NCI-H1436 treated with DMSO at 0.1 percent for 48 hours (cell line): ENCODE measurements around the gene CDA.

Source experiments
- DNase-seq: peaks from one replicate; lab custom pipeline; 2025; lab: John Stamatoyannopoulos, UW

Gene CDA

GRCh38 chr1:20615946-20616846 is 27.3 kb downstream of the CDA start:
- DNase-seq, result no peak

DNA sequence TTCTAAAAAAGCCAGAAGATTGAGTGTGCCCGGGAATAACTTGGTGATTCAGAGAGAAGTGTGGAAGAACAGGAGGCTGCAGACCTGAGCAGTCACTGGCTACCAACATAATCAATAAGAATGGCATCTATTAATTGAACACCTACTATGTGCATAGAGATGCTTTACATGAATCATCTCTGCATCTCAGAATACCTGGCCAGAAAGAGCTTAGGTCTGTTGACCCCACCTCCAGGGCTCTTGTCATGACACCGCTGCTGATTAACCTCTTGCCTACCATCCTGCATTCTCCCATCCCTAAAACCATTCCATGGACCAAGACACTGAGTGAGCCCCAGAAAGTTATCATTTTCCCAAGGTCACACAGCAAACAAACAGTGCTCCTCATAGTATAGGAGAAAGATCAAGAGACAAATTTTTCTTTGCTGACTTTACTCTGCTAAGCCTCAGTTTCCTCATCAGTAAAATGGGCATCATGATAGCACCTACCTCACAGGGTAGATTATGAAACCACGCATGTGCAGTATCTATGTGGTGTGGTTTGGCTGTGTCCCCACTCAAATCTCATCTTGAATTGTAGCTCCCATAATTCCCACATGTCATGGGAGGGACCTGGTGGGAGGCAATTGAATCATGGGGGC is 28.1 kb downstream of the CDA start:
- no peak for DNase-seq

DNA sequence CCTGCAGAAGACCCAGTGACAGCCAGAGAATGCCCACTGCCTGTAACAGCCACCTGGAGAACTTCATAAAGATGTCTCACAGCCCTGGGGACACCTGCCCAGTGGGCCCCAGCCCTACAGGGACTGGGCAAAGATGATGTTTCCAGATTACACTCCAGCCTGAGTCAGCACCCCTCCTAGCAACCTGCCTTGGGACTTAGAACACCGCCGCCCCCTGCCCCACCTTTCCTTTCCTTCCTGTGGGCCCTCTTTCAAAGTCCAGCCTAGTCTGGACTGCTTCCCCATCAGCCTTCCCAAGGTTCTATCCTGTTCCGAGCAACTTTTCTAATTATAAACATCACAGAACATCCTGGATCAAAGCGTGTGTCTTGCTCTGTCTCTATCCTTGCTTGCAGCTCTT is 29.7 kb downstream of the CDA start:
- DNase-seq, result no peak

GRCh38 chr1:20619999-20620398 is 31.1 kb downstream of the CDA start:
- no peak for DNase-seq

- DNase-seq, result no peak
Observed at GRCh38 chr1:20621012-20621411, 32.1 kb downstream of the CDA start.

- no peak for DNase-seq
Observed at GRCh38 chr1:20624709-20625108, 35.8 kb downstream of the CDA start.

DNA sequence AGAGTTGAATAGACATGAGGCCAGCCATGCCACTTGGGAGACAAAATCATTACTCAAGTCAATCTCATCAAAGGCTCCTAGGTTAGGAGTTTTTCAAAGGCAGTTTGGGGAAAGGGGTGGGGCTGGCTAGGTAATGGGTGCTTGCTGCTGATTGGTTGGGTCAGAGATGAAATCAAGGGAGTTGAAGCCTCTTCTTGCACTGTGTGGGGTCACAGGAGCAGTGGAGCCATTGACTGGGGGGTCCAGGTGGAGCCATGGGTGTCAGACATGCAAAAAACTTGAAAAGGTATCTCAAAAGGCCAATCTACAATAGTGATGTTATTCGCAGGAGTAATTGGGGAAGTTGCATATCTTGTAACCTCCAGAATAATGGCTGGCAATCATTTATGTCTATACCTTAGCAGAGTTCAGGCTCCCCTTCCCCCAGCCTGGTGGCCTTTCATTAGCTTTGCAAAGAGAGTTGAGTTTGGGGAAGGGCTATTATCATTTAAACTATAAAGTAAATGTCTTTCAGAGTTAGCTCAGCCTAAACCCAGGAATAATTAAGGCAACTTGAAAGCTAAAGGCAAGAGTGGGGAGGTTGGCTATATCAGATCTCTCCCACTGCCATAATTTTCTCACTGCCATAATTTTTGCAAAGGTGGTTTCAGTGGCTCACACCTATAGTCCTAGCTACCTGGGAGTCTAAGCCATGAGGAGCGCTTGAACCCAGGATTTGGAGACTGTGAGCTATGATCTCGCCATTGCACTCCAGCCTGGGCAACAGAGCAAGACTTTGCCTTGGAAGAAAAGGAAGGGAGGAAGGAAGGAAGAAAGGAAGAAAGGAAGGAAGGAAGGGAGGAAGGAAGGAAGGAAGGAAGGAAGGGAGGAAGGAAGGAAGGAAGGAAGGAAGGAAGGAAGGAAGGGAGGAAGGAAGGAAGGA is 36.5 kb downstream of the CDA start:
- no peak for DNase-seq

GRCh38 chr1:20626098-20626427 is 37.2 kb downstream of the CDA start:
- DNase-seq, result no peak

DNA sequence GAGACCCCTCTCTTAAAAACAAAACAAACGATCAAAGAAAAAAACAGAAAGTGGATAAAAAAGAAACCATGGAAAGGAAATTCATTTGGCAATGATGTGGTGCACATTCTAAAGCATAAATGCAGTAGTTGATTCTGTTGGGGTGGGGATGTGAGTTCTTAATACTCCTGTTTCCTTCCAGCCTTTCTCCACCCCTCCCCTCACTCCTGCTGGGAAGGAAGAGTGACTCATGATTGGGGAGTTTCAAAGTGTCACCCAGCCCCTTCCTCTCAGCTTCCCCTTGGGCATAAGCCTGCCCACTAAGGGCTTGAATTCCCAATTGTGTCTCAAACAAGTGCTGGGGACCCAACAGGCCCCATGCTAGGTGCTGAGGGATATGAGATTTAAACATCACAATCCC is 37.6 kb downstream of the CDA start:
- no peak for DNase-seq

- no peak for DNase-seq
Observed at GRCh38 chr1:20630729-20631128, 41.8 kb downstream of the CDA start.

GRCh38 chr1:20632386-20632785 is 43.5 kb downstream of the CDA start:
- no peak for DNase-seq

DNA sequence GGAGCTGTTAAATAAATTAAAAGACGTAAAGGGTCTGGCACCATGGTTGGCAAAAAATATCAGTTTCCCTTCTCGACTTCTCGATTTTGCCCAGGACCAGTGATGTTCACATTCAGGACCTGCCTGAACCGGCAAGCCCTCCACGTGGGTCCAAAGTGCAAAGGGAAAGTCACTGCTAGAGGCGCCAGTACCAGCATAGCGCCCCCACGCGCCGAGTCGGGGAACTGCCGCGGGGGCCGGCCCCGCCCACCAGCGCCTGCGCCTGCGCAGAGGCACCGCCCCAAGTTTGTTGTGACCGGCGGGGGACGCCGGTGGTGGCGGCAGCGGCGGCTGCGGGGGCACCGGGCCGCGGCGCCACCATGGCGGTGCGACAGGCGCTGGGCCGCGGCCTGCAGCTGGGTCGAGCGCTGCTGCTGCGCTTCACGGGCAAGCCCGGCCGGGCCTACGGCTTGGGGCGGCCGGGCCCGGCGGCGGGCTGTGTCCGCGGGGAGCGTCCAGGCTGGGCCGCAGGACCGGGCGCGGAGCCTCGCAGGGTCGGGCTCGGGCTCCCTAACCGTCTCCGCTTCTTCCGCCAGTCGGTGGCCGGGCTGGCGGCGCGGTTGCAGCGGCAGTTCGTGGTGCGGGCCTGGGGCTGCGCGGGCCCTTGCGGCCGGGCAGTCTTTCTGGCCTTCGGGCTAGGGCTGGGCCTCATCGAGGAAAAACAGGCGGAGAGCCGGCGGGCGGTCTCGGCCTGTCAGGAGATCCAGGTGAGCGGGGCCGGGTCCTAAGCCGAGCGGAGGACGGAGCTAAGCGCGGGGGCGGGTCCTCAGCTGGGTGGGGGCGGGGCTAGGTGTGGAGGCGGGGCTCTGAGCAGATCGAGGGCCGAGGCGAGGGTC is 44.5 kb downstream of the CDA start, which contains the start of gene PINK1:
Gene PINK1, plus strand, starts transcription at position 269 of the 875 bp plus-strand sequence. Its CDS starts 91 bp downstream, at position 360.
- peak; percentile 10 for DNase-seq

DNA sequence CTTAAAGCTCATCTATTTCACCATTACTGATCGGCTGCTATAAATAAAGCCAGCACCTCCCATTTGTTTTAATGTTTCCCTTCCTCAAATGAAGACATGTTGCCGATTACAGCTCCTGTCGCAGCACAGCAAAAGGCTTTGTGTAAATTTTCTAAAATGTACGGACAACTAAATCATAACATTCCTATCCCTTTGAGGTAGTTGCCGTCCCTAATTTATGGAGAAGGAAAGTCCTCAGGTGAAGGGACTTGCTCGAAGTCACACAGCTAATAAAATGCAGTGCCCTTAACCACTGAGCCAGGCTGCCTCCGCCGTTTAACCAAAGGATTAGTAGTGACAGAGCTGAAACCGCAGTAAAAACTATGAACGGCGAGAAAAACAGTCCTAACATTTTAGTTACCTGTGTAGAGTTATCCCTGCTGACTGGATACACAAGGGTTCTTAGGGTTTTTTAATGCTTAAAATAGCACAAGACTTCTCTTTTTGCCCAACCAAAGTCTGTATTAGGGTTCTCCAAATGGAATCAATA is 45.2 kb downstream of the CDA start:
- DNase-seq, result no peak

DNA sequence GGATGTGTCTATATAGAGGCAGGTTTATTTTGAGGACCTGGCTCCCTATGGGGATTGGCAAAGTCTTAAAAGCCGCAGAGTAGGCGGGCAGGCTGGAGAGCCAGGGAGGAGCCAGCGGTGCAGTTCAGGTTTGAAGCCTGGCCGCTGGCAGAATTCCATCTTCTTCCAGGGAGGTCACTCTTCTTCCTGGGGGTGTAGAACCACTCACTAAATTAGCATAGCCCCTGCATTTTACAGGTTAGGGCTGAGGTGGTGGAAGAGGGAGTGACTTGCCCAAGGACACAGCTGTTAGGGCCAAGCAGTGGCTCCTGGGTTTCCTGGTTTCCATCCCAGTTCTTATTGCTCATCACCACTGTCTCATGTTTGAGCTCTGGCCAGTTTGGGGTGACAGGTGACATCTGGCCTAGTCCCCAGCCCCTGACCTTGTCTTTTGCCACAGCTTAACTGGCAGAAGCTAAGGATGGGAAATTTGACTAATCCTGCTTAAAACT is 45.7 kb downstream of the CDA start:
- DNase-seq, result no peak

DNA sequence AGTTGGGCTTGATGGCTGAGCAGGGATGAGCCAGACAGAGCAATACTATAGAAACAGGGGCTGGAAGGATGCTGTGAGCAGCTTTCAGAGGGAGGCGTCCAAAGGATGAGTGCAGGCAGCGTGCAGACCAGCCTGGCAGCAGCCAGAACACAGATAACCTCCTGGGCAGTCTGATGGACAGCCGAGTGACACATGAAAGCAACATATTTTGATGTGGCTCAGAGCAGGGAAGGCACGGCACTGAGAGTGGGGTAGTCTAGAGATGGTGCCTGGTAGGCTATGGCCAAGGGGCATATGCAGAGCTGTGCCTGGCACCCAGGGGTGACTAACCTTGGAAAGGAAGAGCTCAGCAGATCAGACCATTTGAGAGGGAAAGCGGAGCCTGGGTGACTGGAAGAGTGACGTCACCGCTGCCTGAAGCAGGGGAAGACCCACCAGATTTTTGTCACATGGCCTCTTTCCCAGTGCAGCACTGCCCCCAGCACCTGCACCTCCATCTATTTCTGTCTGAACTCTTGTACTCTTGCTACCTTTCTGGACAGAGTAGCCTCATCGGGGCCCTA is 48.0 kb downstream of the CDA start:
- DNase-seq, result no peak

- DNase-seq, result no peak
Observed at GRCh38 chr1:20640183-20640597, 51.3 kb downstream of the CDA start.

DNA sequence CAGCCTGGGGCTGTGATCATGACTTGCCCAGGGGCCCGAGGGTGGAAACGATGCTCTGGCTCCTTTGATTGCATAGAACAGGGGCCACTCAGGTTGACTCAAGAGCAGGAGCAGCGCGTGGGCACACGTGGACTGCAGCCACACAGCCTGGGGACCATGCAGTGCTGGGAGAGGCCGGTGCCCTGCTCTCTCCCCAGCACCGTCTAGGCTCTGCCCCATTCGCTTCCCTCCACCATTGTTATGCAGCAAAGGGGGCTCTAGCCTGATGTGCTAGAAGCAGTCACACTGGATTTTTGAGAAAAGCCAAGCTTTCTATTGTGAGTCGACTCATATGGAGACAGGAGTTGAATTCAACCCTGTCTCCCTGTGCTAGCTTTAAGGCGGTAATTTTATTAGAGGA is 53.1 kb downstream of the CDA start:
- no peak for DNase-seq

- DNase-seq, result no peak
Observed at GRCh38 chr1:20643080-20643479, 54.2 kb downstream of the CDA start.

DNA sequence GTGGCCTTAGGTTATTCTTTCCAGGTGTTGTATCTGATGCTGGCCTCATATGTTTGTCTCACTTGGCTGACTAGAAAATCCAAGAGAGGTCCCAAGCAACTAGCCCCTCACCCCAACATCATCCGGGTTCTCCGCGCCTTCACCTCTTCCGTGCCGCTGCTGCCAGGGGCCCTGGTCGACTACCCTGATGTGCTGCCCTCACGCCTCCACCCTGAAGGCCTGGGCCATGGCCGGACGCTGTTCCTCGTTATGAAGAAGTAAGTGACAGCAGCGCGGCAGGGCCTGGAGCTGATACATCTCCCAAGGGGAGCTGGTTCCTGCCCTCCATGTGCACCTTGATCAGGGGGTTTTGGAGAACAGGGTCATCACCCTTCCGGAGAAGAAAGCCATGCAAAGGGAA is 55.5 kb downstream of the CDA start:
- DNase-seq, result no peak

DNA sequence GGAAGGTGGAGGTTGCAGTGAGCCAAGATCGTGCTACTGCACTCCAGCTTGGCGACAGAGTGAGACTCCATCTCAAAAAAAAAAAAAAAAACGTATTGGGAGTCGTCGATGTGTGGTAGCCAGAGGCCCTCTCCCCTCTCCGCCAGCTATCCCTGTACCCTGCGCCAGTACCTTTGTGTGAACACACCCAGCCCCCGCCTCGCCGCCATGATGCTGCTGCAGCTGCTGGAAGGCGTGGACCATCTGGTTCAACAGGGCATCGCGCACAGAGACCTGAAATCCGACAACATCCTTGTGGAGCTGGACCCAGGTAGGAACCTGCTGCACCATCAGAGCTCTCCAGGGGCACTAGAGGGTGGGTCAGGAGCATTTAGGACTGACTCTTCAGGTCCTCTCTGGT is 56.5 kb downstream of the CDA start:
- DNase-seq, result no peak

- no peak for DNase-seq
Observed at GRCh38 chr1:20648438-20648837, 59.5 kb downstream of the CDA start.
